ENCODE measurements around the gene ETV3.

The ETV3 gene

GRCh38 chr1:157089789-157090188 is 48.4 kb downstream of the ETV3 start:
- no peaks in the 10 kb centered on the region for H3K36me3 Mint-ChIP-seq (ENCODE audit: insufficient read depth)
- no peak overlapping the region for H3K4me3 Mint-ChIP-seq
- H3K4me1 Mint-ChIP-seq: peaks cover 5% of the 10 kb centered on the region
- ATAC-seq (replicated peaks; ENCODE audit: extremely low read depth, poor library complexity, severe bottlenecking) (no peak), DNase-seq (ENCODE audit: low spot score in 2 of 2) (no peak)
- H3K9me3 Mint-ChIP-seq: no peaks in the 10 kb centered on the region
- peaks cover 9% of the 10 kb centered on the region for H3K27me3 Mint-ChIP-seq
- no peak overlapping the region for H3K27ac Mint-ChIP-seq (ENCODE audit: low read depth)

GRCh38 chr1:157088607-157089006 is 49.6 kb downstream of the ETV3 start:
- H3K27me3 Mint-ChIP-seq: peaks cover 9% of the 10 kb centered on the region
- ATAC-seq (replicated peaks; ENCODE audit: extremely low read depth, poor library complexity, severe bottlenecking) (no peak), DNase-seq (ENCODE audit: low spot score in 2 of 2) (no peak)
- peaks cover 5% of the 10 kb centered on the region for H3K4me1 Mint-ChIP-seq
- no peak overlapping the region for H3K4me3 Mint-ChIP-seq
- H3K36me3 Mint-ChIP-seq (ENCODE audit: insufficient read depth): no peaks in the 10 kb centered on the region
- H3K9me3 Mint-ChIP-seq: no peaks in the 10 kb centered on the region
- no peak overlapping the region for H3K27ac Mint-ChIP-seq (ENCODE audit: low read depth)

- no peak for DNase-seq (ENCODE audit: low spot score in 2 of 2)
- ATAC-seq (replicated peaks; ENCODE audit: extremely low read depth, poor library complexity, severe bottlenecking): no peak
- no peak overlapping the region for H3K4me3 Mint-ChIP-seq
- H3K27ac Mint-ChIP-seq (ENCODE audit: low read depth): no peak overlapping the region
- peaks cover 5% of the 10 kb centered on the region for H3K4me1 Mint-ChIP-seq
- no peaks in the 10 kb centered on the region for H3K9me3 Mint-ChIP-seq
- H3K27me3 Mint-ChIP-seq: peaks cover 9% of the 10 kb centered on the region
- no peaks in the 10 kb centered on the region for H3K36me3 Mint-ChIP-seq (ENCODE audit: insufficient read depth)
Measured at GRCh38 chr1:157087030-157087429, 51.2 kb downstream of the ETV3 start.

- H3K4me1 Mint-ChIP-seq: peaks cover 5% of the 10 kb centered on the region
- H3K4me3 Mint-ChIP-seq: no peak overlapping the region
- no peak for DNase-seq (ENCODE audit: low spot score in 2 of 2)
- H3K27me3 Mint-ChIP-seq: peaks cover 9% of the 10 kb centered on the region
- no peak for ATAC-seq (replicated peaks; ENCODE audit: extremely low read depth, poor library complexity, severe bottlenecking)
- no peak overlapping the region for H3K27ac Mint-ChIP-seq (ENCODE audit: low read depth)
- no peaks in the 10 kb centered on the region for H3K9me3 Mint-ChIP-seq
- H3K36me3 Mint-ChIP-seq (ENCODE audit: insufficient read depth): no peaks in the 10 kb centered on the region
Measured at GRCh38 chr1:157086299-157086698, 51.9 kb downstream of the ETV3 start.

GRCh38 chr1:157085421-157085820 is 52.8 kb downstream of the ETV3 start:
- Mint-ChIP-seq H3K27ac (ENCODE audit: low read depth) (no peak overlapping the region), H3K36me3 (ENCODE audit: insufficient read depth) (no peaks in the 10 kb centered on the region), H3K4me3 (no peak overlapping the region), H3K9me3 (no peaks in the 10 kb centered on the region), H3K27me3 (peaks cover 13% of the 10 kb centered on the region), H3K4me1 (peaks cover 5% of the 10 kb centered on the region)
- ATAC-seq (replicated peaks; ENCODE audit: extremely low read depth, poor library complexity, severe bottlenecking) (no peak), DNase-seq (ENCODE audit: low spot score in 2 of 2) (no peak)

- DNase-seq (ENCODE audit: low spot score in 2 of 2) (no peak), ATAC-seq (replicated peaks; ENCODE audit: extremely low read depth, poor library complexity, severe bottlenecking) (no peak)
- no peaks in the 10 kb centered on the region for H3K36me3 Mint-ChIP-seq (ENCODE audit: insufficient read depth)
- no peak overlapping the region for H3K27ac Mint-ChIP-seq (ENCODE audit: low read depth)
- H3K4me1 Mint-ChIP-seq: no peaks in the 10 kb centered on the region
- no peaks in the 10 kb centered on the region for H3K9me3 Mint-ChIP-seq
- H3K4me3 Mint-ChIP-seq: no peak overlapping the region
- peaks cover 10% of the 10 kb centered on the region for H3K27me3 Mint-ChIP-seq
Measured at GRCh38 chr1:157084720-157085119, 53.5 kb downstream of the ETV3 start.

- ATAC-seq (replicated peaks; ENCODE audit: extremely low read depth, poor library complexity, severe bottlenecking) (no peak), DNase-seq (ENCODE audit: low spot score in 2 of 2) (no peak)
- Mint-ChIP-seq H3K27ac (ENCODE audit: low read depth) (no peak overlapping the region), H3K4me1 (no peaks in the 10 kb centered on the region), H3K9me3 (no peaks in the 10 kb centered on the region), H3K27me3 (peaks cover 21% of the 10 kb centered on the region), H3K4me3 (no peak overlapping the region), H3K36me3 (ENCODE audit: insufficient read depth) (peaks cover 2% of the 10 kb centered on the region)
Measured at GRCh38 chr1:157081707-157082106, 56.5 kb downstream of the ETV3 start.

- Mint-ChIP-seq H3K27ac (ENCODE audit: low read depth) (no peak overlapping the region), H3K27me3 (peaks cover 26% of the 10 kb centered on the region), H3K9me3 (no peaks in the 10 kb centered on the region), H3K36me3 (ENCODE audit: insufficient read depth) (peaks cover 2% of the 10 kb centered on the region), H3K4me3 (no peak overlapping the region), H3K4me1 (no peaks in the 10 kb centered on the region)
- DNase-seq (ENCODE audit: low spot score in 2 of 2) (no peak), ATAC-seq (replicated peaks; ENCODE audit: extremely low read depth, poor library complexity, severe bottlenecking) (no peak)
Measured at GRCh38 chr1:157080714-157081113, 57.5 kb downstream of the ETV3 start.

- DNase-seq (ENCODE audit: low spot score in 2 of 2) (no peak), ATAC-seq (replicated peaks; ENCODE audit: extremely low read depth, poor library complexity, severe bottlenecking) (no peak)
- H3K9me3 Mint-ChIP-seq: no peaks in the 10 kb centered on the region
- no peak overlapping the region for H3K27ac Mint-ChIP-seq (ENCODE audit: low read depth)
- H3K4me3 Mint-ChIP-seq: no peak overlapping the region
- H3K4me1 Mint-ChIP-seq: no peaks in the 10 kb centered on the region
- peaks cover 43% of the 10 kb centered on the region for H3K27me3 Mint-ChIP-seq
- H3K36me3 Mint-ChIP-seq (ENCODE audit: insufficient read depth): peaks cover 2% of the 10 kb centered on the region
Measured at GRCh38 chr1:157077394-157077793, 60.8 kb downstream of the ETV3 start.

GRCh38 chr1:157073944-157074685 is 64.1 kb downstream of the ETV3 start:
- Mint-ChIP-seq H3K27me3 (peaks cover 35% of the 10 kb centered on the region), H3K27ac (ENCODE audit: low read depth) (no peak overlapping the region), H3K4me1 (no peaks in the 10 kb centered on the region), H3K9me3 (no peaks in the 10 kb centered on the region), H3K36me3 (ENCODE audit: insufficient read depth) (peaks cover 2% of the 10 kb centered on the region), H3K4me3 (no peak overlapping the region)
- DNase-seq (ENCODE audit: low spot score in 2 of 2) (no peak), ATAC-seq (replicated peaks; ENCODE audit: extremely low read depth, poor library complexity, severe bottlenecking) (no peak)
